Stimulated activated CD4-positive, alpha-beta T cell treated with anti-CD3 and anti-CD28 coated beads, Interleukin-2, amount 100 ng/mL, for 24 hours (primary cell): ENCODE measurements around the gene DDX25.
"Not testable (repeated sequence)": the region's sequence is repeated elsewhere in the genome, so short reads cannot be mapped to it uniquely, and the experiment has no call there.

Source experiments
- DNase-seq, 2 donors: peaks; one replicate each; pipeline ENCODE4 v3.0.0-alpha.2; 2020

The DDX25 gene

DNA sequence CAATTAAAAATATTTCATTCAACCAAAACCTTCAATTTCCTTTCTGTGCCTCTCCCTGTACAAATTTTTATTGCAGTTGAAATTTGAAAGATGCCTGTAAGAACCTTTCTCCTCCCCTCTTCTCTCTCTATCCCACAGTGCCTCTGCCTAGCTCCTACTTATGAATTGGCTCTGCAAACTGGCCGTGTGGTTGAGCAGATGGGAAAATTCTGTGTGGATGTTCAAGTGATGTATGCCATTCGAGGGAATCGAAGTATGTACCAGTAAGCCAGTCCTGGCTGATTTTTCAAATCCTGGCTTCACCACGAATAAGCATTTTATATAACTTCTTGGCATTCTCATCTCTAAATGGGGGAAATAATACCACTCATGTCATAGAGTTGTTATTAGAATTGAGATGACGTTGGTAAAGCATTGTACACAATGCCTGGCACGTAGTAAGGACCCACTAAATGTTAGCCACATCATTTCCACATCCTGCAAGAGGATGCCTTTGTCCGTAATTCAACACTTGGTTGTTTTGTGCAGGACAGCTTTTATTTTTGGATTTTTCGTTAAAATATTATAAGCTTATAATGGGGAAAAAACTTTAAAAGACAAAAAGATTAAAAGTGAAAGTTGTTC lies 6.0 kb downstream of the DDX25 start:
- DNase-seq, result no peak

- not testable (repeated sequence) for DNase-seq
Measured at GRCh38 chr11:125914601-125915000, 10.3 kb downstream of the DDX25 start.

DNA sequence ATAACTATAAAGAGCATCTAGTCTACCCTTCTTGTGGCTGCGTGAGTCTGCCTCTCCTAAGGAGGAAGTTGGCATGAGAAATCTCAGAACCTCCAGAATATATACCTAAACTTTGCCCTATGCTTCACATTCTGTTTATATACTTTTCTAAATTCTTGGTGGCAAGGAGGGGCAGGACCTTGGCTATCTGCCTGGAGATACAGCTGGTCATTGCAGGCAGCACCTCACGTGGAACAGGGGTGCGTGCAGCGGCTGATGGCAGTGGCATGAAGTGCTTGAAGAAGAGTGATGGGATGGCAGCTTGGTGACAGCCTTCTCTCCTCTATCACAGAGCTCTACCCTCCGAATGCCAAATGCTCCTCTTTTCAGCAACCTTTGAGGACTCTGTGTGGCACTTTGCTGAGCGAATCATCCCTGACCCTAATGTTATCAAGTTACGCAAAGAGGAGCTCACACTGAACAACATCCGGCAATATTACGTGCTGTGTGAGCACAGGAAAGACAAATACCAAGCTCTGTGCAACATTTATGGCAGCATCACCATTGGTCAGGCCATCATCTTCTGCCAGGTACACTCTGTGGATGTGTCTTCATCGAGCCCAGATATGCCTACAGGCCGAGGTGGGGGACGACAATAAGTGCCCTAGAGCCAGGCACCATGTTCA lies 12.5 kb downstream of the DDX25 start:
- DNase-seq, result no peak

- DNase-seq, result no peak
Measured at GRCh38 chr11:125918140-125918840, 14.0 kb downstream of the DDX25 start.

- no peak for DNase-seq
Measured at GRCh38 chr11:125921042-125921441, 16.7 kb downstream of the DDX25 start.

DNA sequence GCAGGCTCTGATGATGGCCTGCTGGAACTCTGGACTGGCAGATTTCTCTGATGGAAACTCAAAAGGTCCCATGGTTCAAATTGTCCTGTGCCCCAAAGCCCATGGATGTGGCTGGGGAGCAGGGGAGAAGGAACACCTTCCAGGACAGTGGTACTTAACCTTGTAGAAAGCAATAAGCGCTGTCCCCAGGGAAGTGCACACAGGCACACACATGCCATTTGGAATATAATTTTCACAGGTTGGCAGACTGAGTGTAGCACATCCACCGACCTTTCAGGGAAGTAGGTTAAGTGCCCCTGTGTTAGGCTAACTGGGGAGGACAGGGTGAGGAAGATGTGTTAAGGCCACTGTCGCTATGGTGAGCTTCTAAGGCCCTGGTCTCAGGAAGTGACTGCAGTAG lies 17.8 kb downstream of the DDX25 start:
- DNase-seq, result no peak

- DNase-seq, result peak; percentile 53 to 60
Measured at GRCh38 chr11:125923012-125923579, 18.8 kb downstream of the DDX25 start.

DNA sequence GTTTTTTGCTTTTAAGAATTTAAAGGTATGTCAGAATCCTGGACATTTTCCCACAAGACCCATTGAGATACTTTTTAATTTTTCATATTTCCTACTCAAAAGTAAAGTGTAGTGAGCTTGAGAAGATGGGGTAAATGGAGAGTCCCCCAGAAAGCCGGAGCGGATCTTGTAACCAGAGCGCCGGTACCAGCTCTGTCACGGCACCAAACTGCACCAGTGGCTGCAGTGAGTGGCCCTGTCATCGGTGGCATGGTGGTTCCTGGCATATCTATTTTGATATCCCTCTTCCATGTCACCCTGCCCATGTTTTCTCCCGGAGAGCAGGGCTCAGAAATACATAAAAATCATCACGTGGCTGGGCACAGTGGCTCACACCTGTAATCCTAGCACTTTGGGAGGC lies 19.3 kb downstream of the DDX25 start:
- no peak for DNase-seq

DNA sequence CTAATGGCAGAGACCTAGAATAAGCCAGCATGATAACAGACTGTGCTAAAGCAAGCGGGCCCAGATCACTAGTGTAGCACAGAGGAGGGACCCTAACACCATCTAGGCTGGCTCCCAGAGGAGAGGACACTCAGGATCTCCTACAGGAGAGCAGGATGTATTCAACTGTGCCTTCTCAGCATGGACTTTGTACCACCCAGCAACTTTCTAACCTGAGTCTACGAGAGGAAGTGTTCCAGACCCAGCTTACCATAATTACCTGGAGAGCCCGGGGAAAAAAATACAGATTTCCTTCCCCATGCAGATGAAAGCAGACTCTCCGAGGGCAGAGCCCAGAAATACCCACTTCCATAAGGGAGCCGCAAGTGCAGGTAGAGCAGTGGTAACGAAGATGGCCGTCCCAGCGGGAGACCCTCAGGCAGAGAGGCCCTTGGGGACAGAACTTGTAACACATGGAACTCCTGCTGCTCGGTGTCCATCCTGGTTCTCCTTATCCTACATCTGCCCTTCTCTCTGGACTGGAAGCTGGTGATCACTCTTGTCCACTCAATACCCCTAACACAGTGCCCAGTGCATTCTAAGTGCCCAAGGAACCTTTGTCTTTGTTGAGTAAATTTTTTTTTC lies 20.2 kb downstream of the DDX25 start:
- no peak for DNase-seq

GRCh38 chr11:125925247-125925740 lies 21.0 kb downstream of the DDX25 start:
- no peak for DNase-seq

DNA sequence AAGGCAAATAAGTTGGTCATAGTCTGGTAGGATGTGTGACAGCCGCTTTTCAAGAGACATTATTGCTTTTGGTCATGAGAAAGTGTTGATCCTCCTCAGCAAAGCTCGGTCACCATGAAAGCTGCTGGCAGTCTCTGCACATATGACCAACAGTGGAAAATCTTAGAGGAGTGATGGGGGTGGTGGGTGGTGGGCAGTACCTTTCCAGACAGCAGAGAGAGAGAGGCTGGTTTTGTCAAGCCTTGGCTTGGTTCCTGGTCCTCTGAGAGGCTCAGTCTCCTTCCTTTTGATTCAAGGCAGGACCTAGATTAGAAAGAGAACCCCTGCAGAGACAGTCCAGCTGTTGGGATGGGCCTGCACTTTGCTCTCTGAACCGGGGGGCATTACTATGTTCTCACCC lies 21.5 kb downstream of the DDX25 start:
- DNase-seq, result no peak

GRCh38 chr11:125926682-125927081 lies 22.4 kb downstream of the DDX25 start:
- no peak for DNase-seq

- no peak for DNase-seq
Measured at GRCh38 chr11:125929445-125930075, 25.3 kb downstream of the DDX25 start.

GRCh38 chr11:125930076-125930450 lies 25.8 kb downstream of the DDX25 start:
- no peak for DNase-seq

- no peak for DNase-seq
Measured at GRCh38 chr11:125931116-125931515, 26.8 kb downstream of the DDX25 start.

DNA sequence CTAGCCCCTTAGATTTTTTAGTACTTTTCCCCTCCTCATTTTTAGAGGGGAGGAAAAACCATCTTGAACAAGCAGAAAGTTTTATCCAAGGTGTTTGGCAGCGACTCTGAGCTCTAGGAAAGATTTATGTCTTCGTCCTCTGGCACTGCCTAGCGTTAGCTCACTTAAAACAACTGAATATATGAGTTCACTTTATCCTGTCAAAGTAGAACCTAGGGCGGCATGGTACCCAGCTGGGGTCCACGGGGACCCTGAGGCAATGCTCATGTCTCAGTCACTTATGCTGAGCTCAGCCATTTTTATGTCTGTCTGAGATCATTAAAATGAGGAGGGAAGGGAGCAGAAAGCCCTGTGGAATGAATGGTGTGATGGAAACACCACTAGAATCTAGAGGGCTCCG lies 27.4 kb downstream of the DDX25 start:
- no peak for DNase-seq

DNA sequence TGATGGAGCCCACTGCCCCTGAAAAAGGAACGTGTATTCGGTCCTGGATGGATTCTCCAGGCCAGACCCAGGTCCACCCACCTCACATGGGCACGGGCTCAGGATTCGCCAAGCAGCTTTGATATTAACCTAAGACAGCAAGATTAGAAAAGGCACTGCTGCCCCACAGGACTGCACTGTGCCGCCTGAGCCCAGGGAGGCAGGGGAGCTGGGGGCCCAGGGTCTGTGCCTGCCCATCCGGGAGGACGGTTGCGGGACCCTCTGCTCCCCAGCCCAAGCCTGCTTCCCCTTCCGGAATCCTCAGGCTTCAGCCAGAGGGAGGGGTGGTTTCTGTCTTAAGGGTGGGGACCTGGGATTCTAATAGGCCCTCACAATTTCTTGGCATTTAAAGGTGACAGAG lies 28.0 kb downstream of the DDX25 start:
- DNase-seq, result no peak

GRCh38 chr11:125933030-125933813 lies 28.9 kb downstream of the DDX25 start:
- no peak for DNase-seq

DNA sequence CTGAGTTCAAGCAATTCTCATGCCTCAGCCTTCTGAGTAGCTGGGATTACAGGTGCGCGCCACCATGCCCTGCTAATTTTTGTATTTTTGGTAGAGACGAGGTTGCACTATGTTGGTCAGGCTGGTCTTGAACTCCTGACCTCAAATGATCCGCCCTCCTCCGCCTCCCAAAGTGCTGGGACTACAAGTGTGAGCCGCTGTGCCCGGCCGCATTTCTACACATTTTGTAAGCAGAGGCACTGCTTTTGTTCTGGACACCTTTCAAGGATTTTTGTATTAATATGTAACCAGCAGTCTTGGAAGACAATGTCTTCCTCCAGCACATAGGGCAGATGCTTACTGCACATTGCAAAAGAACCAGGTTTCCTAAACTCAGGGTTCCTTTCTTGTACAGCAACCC lies 30.2 kb downstream of the DDX25 start:
- DNase-seq, result no peak

DNA sequence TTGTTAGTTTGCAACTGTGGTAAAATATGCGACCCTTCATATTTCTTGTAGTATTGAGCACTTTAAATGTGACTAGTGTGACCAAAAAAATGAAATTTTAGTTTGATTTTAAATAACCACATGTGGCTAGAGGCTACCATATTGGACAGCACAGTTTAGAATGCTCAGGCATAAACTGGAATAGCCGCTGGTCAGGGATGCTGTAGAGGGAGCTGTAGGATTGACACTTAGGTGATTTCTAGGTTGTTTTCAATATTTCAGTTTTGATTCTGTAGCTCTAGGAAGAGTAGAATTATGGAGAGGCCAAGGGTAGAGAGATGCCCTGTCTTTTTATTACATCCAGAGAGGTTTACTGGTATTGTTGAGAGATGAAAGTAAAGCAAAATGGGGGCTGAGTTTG lies 30.7 kb downstream of the DDX25 start:
- no peak for DNase-seq

DNA sequence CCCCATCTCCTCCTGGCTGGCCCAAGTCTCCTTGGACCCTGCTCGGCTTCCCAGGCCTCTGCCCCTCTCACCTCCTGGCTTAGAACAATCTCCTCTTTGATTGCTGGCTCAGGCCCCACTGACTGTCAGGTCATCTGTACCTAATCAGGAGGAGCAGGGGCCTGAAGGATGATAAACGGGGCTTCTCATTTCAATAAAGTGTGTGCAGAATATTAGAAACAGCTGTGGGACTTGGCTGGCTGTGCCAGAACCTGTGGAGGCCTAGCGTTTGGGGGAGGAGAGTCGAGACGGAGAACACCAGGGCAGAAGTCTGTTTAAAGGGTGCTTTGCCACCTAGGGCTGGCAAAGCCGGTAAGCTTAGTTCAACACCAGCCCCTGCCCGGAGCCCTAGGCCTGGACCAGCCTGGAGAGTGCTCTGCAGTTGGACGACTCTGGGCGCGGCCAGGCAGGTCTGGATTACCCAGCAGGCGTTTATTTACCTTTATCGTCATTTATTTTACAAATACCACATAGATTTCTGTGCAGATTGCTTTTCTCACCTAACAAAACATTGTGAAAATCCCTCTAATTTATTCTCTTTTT lies 31.4 kb downstream of the DDX25 start:
- no peak for DNase-seq

DNA sequence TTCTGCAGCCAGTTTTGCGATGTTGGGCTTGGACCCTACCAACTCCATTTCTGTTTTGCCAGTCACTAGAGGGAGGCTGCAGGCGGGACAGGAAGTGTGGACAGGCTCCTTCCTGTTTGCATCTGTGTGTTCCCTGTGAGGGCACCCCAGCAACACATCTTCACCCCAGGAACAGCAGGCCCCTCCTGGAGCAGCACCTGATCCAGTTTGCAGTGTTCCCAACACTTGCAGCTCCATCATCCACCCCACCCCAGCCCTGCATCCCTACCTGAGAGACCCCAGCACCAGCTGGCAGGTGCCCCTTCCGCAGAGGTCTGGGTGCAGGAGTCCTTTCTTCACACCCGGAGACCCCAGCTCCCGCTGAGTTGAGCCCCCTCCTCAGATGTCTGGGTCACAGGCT lies 34.1 kb downstream of the DDX25 start:
- no peak for DNase-seq
